H1 (cell line): Measurements from ENCODE around the gene RGS13. TPM values are rescaled to one million over a fixed set of nuclear protein-coding genes. Genes with fewer than 3 reads are reported as not detected.

ENCODE experiments used
- CTCF ChIA-PET: fragments of 300-600 bp; sonication (Branson Sonifier 250); formaldehyde crosslinking; loops from one replicate; lab custom pipeline; 2021; ENCODE audit not compliant: partially characterized antibody; lab: Charles Lee
- POLR2A ChIA-PET: fragments of 300-600 bp; sonication (Branson Sonifier 250); formaldehyde crosslinking; loops from one replicate; lab custom pipeline; 2021; ENCODE audit warnings: inconsistent platforms; ENCODE audit not compliant: partially characterized antibody; lab: Charles Lee
- DNase-seq, 2 experiments: peaks; one replicate each; pipeline versions ENCODE4 v3.0.0 to v3.0.0-alpha.2; 2010 to 2022; ENCODE audit warnings: low spot score in 2 of 2, low read depth in 1 of 2, mixed read lengths in 1 of 2
- FAIRE-seq: peaks from 2 replicates; lab custom pipeline; 2011; peaks lifted over from hg19 to GRCh38; lab: Jason Lieb, UNC
- H2AFZ ChIP-seq: 2 replicates; pipeline ENCODE4 v1.8.1; 2012; ENCODE audit warnings: low read length, inconsistent platforms
- H2AK5ac ChIP-seq: 2 replicates; pipeline ENCODE4 v1.6.1; 2013; ENCODE audit warnings: low read depth, low read length
- H2BK120ac ChIP-seq: replicated peaks from 2 replicates; pipeline ENCODE3; 2013; ENCODE audit warnings: low read depth, low read length, inconsistent platforms
- H2BK12ac ChIP-seq: 2 replicates; pipeline ENCODE4 v1.6.1; 2013; ENCODE audit warnings: low read depth, low read length
- H2BK15ac ChIP-seq: 2 replicates; pipeline ENCODE4 v1.6.1; 2013; ENCODE audit warnings: low read length
- H2BK20ac ChIP-seq: 2 replicates; pipeline ENCODE4 v1.6.1; 2013; ENCODE audit warnings: low read length
- H2BK5ac ChIP-seq: 2 replicates; pipeline ENCODE4 v1.6.1; 2013; ENCODE audit warnings: low read depth, low read length
- H3K14ac ChIP-seq: 2 replicates; pipeline ENCODE4 v1.6.1; 2013; ENCODE audit warnings: inconsistent platforms; ENCODE audit not compliant: insufficient read length
- H3K18ac ChIP-seq: 2 replicates; pipeline ENCODE4 v1.6.1; 2013; ENCODE audit warnings: low read length; ENCODE audit errors: extremely low read depth
- H3K23ac ChIP-seq: 2 replicates; pipeline ENCODE4 v1.6.1; 2013; ENCODE audit warnings: inconsistent platforms; ENCODE audit not compliant: insufficient read length
- H3K23me2 ChIP-seq: 2 replicates; pipeline ENCODE4 v1.6.1; 2013; ENCODE audit warnings: low read depth, low read length
- H3K27ac ChIP-seq: 2 replicates; pipeline ENCODE4 v1.6.1; 2011; ENCODE audit warnings: low read depth, low read length, inconsistent platforms
- H3K27me3 ChIP-seq, 4 experiments: replicated peaks in 1 of 4; 1 replicate in 1 of 4; 2 replicates in 3 of 4; pipeline versions ENCODE4 v1.6.1 to v1.8.1; 2011 to 2013; ENCODE audit warnings: low read length in 3 of 4, mild to moderate bottlenecking in 3 of 4, inconsistent platforms in 2 of 4, mixed read lengths in 2 of 4, moderate library complexity in 1 of 4; ENCODE audit not compliant: control insufficient read depth in 3 of 4, insufficient read depth in 3 of 4; ENCODE audit errors: extremely low read depth in 1 of 4
- H3K36me3 ChIP-seq, 4 experiments: 2 replicates each; pipeline versions ENCODE4 v1.6.1 to v1.8.1; 2011 to 2013; ENCODE audit warnings: mild to moderate bottlenecking in 4 of 4, low read length in 3 of 4, moderate library complexity in 2 of 4, control low read depth in 1 of 4, inconsistent platforms in 1 of 4; ENCODE audit not compliant: insufficient read depth in 4 of 4, control insufficient read depth in 2 of 4
- H3K4ac ChIP-seq: replicated peaks from 2 replicates; pipeline ENCODE3; 2013; ENCODE audit warnings: low read length, low read depth, mixed read lengths, inconsistent platforms; ENCODE audit not compliant: insufficient read length
- H3K4me1 ChIP-seq, 4 experiments: replicated peaks in 1 of 4; 1 replicate in 1 of 4; 2 replicates in 3 of 4; pipeline versions ENCODE4 v1.6.1 to v1.8.1; 2011 to 2013; ENCODE audit warnings: low read length in 3 of 4, inconsistent platforms in 2 of 4, mixed read lengths in 1 of 4; ENCODE audit not compliant: insufficient read depth in 4 of 4, control insufficient read depth in 3 of 4
- H3K4me2 ChIP-seq, 2 experiments: 2 replicates each; pipeline versions ENCODE4 v1.6.1 to v1.8.1; 2011 to 2013; ENCODE audit warnings: low read depth in 2 of 2, low read length in 2 of 2, control low read depth in 1 of 2, inconsistent platforms in 1 of 2, mild to moderate bottlenecking in 1 of 2; ENCODE audit not compliant: insufficient read depth in 1 of 2
- H3K4me3 ChIP-seq, 4 experiments: fragments of 200-600, 300-600 bp in 1 of 4; sonication (generic), shearing (Covaris generic), sonication (Bioruptor Twin) in 1 of 4; 2 replicates each; pipeline versions ENCODE4 v1.5.1 to v1.8.1; 2011 to 2016; ENCODE audit warnings: low read length in 4 of 4, low read depth in 3 of 4, control low read depth in 2 of 4, inconsistent platforms in 2 of 4, mild to moderate bottlenecking in 2 of 4, mixed read lengths in 1 of 4, moderate library complexity in 1 of 4; ENCODE audit not compliant: insufficient read depth in 2 of 4; ENCODE audit errors: extremely low read depth in 1 of 4
- H3K56ac ChIP-seq: replicated peaks from 2 replicates; pipeline ENCODE3; 2013; ENCODE audit warnings: low read depth, mild to moderate bottlenecking, mixed read lengths, low read length, inconsistent platforms; ENCODE audit not compliant: insufficient read length
- H3K79me1 ChIP-seq: 2 replicates; pipeline ENCODE4 v1.6.1; 2013; ENCODE audit warnings: low read depth, low read length, control low read depth
- H3K79me2 ChIP-seq, 2 experiments: 2 replicates each; pipeline versions ENCODE4 v1.6.1 to v1.8.1; 2012 to 2013; ENCODE audit warnings: low read length in 2 of 2, mild to moderate bottlenecking in 2 of 2, inconsistent platforms in 1 of 2; ENCODE audit not compliant: insufficient read depth in 2 of 2, control insufficient read depth in 1 of 2
- H3K9ac ChIP-seq, 4 experiments: replicated peaks in 1 of 4; 1 replicate in 1 of 4; 2 replicates in 3 of 4; pipeline versions ENCODE4 v1.6.1 to v1.8.1; 2011 to 2013; ENCODE audit warnings: low read depth in 3 of 4, low read length in 3 of 4, control low read depth in 2 of 4, mild to moderate bottlenecking in 2 of 4, moderate library complexity in 2 of 4, inconsistent platforms in 1 of 4; ENCODE audit errors: extremely low read depth in 1 of 4
- H3K9me3 ChIP-seq, 2 experiments: 2 replicates each; pipeline versions ENCODE4 v1.6.1 to v1.8.1; 2012 to 2013; ENCODE audit warnings: mild to moderate bottlenecking in 2 of 2, moderate library complexity in 2 of 2, control low read depth in 1 of 2, inconsistent platforms in 1 of 2, low read depth in 1 of 2, low read length in 1 of 2, mixed read lengths in 1 of 2; ENCODE audit not compliant: insufficient read depth in 2 of 2
- H4K20me1 ChIP-seq, 2 experiments: replicated peaks in 1 of 2; 2 replicates each; pipeline versions ENCODE3 to v1.8.1; 2011 to 2013; ENCODE audit warnings: inconsistent platforms in 2 of 2, low read length in 2 of 2, mild to moderate bottlenecking in 1 of 2; ENCODE audit not compliant: insufficient read depth in 2 of 2, control insufficient read depth in 1 of 2
- H4K5ac ChIP-seq: 2 replicates; pipeline ENCODE4 v1.6.1; 2013; ENCODE audit warnings: low read length, low read depth, mixed read lengths, inconsistent platforms; ENCODE audit not compliant: insufficient read length
- H4K8ac ChIP-seq: 2 replicates; pipeline ENCODE4 v1.8.0; 2013; ENCODE audit warnings: mild to moderate bottlenecking, moderate library complexity, low read length, inconsistent platforms; ENCODE audit not compliant: insufficient read depth; ENCODE audit errors: extremely low read depth
- H4K91ac ChIP-seq: replicated peaks from 2 replicates; pipeline ENCODE3; 2013; ENCODE audit warnings: low read length, mixed read lengths, inconsistent platforms; ENCODE audit not compliant: insufficient read length
- ATF3 ChIP-seq: IDR thresholded peaks from 2 replicates; pipeline ENCODE4 v1.6.1; 2011; ENCODE audit warnings: low read depth, mild to moderate bottlenecking, low read length; ENCODE audit not compliant: insufficient read depth
- BACH1 ChIP-seq: IDR thresholded peaks from 2 replicates; pipeline ENCODE4 v1.6.1; 2012; ENCODE audit warnings: low read length, improper control_type of control experiment
- BRCA1 ChIP-seq: IDR thresholded peaks from 2 replicates; pipeline ENCODE4 v1.6.1; 2012; ENCODE audit warnings: low read depth, low read length, improper control_type of control experiment
- CBX5 ChIP-seq: fragments of 300-800, 300-1000 bp; sonication (generic); IDR thresholded peaks from 2 replicates; pipeline ENCODE4 v1.7.1; 2016; ENCODE audit warnings: antibody characterized with exemption, low read length, low read depth
- CREB1 ChIP-seq: IDR thresholded peaks from 2 replicates; pipeline ENCODE4 v1.6.1; 2012; ENCODE audit warnings: inconsistent platforms
- EZH2 ChIP-seq: fragments of 200-600 bp; sonication (generic); IDR thresholded peaks from 2 replicates; pipeline ENCODE4 v1.7.1; 2012; ENCODE audit warnings: low read depth, mild to moderate bottlenecking, moderate library complexity, low read length, inconsistent platforms; ENCODE audit not compliant: severe bottlenecking
- FOSL1 ChIP-seq: IDR thresholded peaks from 2 replicates; pipeline ENCODE4 v1.6.1; 2011; ENCODE audit warnings: mild to moderate bottlenecking, low read depth, low read length, moderate library complexity; ENCODE audit not compliant: insufficient read depth
- RFX5 ChIP-seq: IDR thresholded peaks from 2 replicates; pipeline ENCODE4 v1.6.1; 2011; ENCODE audit warnings: low read depth, low read length, improper control_type of control experiment, borderline replicate concordance
- WGBS, 2 experiments: shearing (Covaris generic) in 1 of 2; methylation state at CpG; one replicate each; pipeline versions ENCODE4 v1.1.6 to v1.1.7; 2013 to 2015; ENCODE audit warnings: low lambda C conversion rate in 2 of 2, mixed read lengths in 2 of 2, inconsistent platforms in 1 of 2, low coverage in 1 of 2, missing lambda C conversion rate in 1 of 2; ENCODE audit not compliant: insufficient replicate concordance in 2 of 2, insufficient coverage in 1 of 2, insufficient read length in 1 of 2; ENCODE audit errors: extremely low coverage in 1 of 2, missing lambda C conversion rate in 1 of 2; 5-methylcytosine and 5-hydroxymethylcytosine counted together
- polyA plus RNA-seq, 7 experiments: library from polyadenylated mRNA; depleted of rRNA in 3 of 7; stranded (reverse) in 5 of 7; unstranded in 2 of 7; fragments of >200 nt in 5 of 7; fragments of 200-250 nt in 2 of 7; gene quantifications; 1 replicate in 5 of 7; 2 replicates in 1 of 7; 4 replicates in 1 of 7; pipeline versions ENCODE4 v1.2.1 to v1.2.3, GENCODE V29; 2011 to 2013; ENCODE audit warnings: missing spikeins in 2 of 7, mixed read lengths in 2 of 7
- total RNA-seq: library from RNA; stranded (reverse); fragmentation: NEBNext Ultra II Directional; extraction: Animal tissue kit (Norgen Biotek cat#: 25700); gene quantifications from 2 replicates; pipeline ENCODE4 v1.2.1, GENCODE V29; 2021

Gene RGS13
- total and polyA plus RNA-seq, 2 of the 8 experiments (the other 6 are each of a cell fraction or from before 2014, with no cell fraction given) = not detected

- Histone ChIP-seq H3K4ac (no peak overlapping the region), H3K79me2 (no peaks in the 10 kb centered on the region), H4K5ac (no peak overlapping the region), H2BK20ac (no peak overlapping the region), H3K56ac (no peak overlapping the region), H4K91ac (no peak overlapping the region), H3K18ac (no peak overlapping the region), H3K27ac (no peak overlapping the region), H2BK15ac (no peak overlapping the region), H2BK12ac (no peak overlapping the region), H3K9me3 (no peaks in the 10 kb centered on the region), H3K4me2 (no peak overlapping the region), H2AK5ac (no peak overlapping the region), H3K79me1 (no peaks in the 10 kb centered on the region), H4K8ac (no peak overlapping the region), H2BK5ac (no peak overlapping the region), H3K14ac (no peak overlapping the region), H3K23me2 (no peaks in the 10 kb centered on the region), H2BK120ac (no peak overlapping the region), H3K23ac (no peak overlapping the region), H4K20me1 (no peaks in the 10 kb centered on the region), H2AFZ (no peak overlapping the region), H3K9ac (no peak overlapping the region), H3K27me3 (no peaks in the 10 kb centered on the region), H3K4me1 (no peaks in the 10 kb centered on the region), H3K36me3 (no peaks in the 10 kb centered on the region), H3K4me3 (no peak overlapping the region)
- ChIA-PET POLR2A (no interaction called here), CTCF (no interaction called here)
- TF ChIP-seq ATF3 = no peak
- no peak for TF ChIP-seq BRCA1
- no peak for TF ChIP-seq CBX5
- no peak for TF ChIP-seq EZH2
- TF ChIP-seq CREB1 = no peak
- no peak for TF ChIP-seq RFX5
- no peak for TF ChIP-seq FOSL1
- TF ChIP-seq BACH1 = no peak
- FAIRE-seq (no peak), DNase-seq (no peak)
- WGBS, 2 experiments = 100% methylated on average over 1 of the region's 1 CpG; no CpG with 5 or more reads in 1 of the 2 experiments
Measured at GRCh38 chr1:192658255-192658654, 22.3 kb downstream of the RGS13 start.
